GM12878 (cell line): ENCODE data around the gene ABHD2. TPM values are rescaled to one million over a fixed set of nuclear protein-coding genes. Genes with fewer than 3 reads are reported as not detected.

Experiments used
- BACH1 ChIP-seq: fragments of 450-650 bp; IDR thresholded peaks from 2 replicates; pipeline ENCODE4 v1.6.1; 2017; ENCODE audit warnings: mild to moderate bottlenecking, borderline replicate concordance
- BMI1 ChIP-seq: fragments of 450-650 bp; IDR thresholded peaks from 2 replicates; pipeline ENCODE4 v1.6.1; 2016; ENCODE audit warnings: mild to moderate bottlenecking, moderate library complexity, borderline replicate concordance
- CHD1 ChIP-seq: IDR thresholded peaks from 2 replicates; pipeline ENCODE4 v1.6.1; 2012; ENCODE audit warnings: low read depth, low read length, improper control_type of control experiment
- CHD4 ChIP-seq: fragments of 200-600 bp; sonication (generic); IDR thresholded peaks from 2 replicates; pipeline ENCODE4 v1.6.1; 2016; ENCODE audit warnings: mild to moderate bottlenecking
- CTCF ChIP-seq, 3 experiments: IDR thresholded peaks in 2 of 3; conservative IDR thresholded peaks in 1 of 3; 2 replicates each; pipeline ENCODE4 v1.5.1; 2011; ENCODE audit warnings: low read depth in 3 of 3, low read length in 3 of 3, mild to moderate bottlenecking in 3 of 3, control low read depth in 2 of 3, moderate library complexity in 2 of 3, inconsistent platforms in 1 of 3, mixed read lengths in 1 of 3; ENCODE audit not compliant: control insufficient read depth in 2 of 3, insufficient read depth in 1 of 3; ENCODE audit errors: extremely low read depth in 1 of 3
- E2F8 ChIP-seq: fragments of 450-650 bp; IDR thresholded peaks from 2 replicates; pipeline ENCODE4 v1.6.1; 2018; ENCODE audit warnings: mild to moderate bottlenecking, low read depth, moderate library complexity; ENCODE audit not compliant: partially characterized antibody
- FOXK2 ChIP-seq: fragments of 450-650 bp; IDR thresholded peaks from 2 replicates; pipeline ENCODE4 v1.6.1; 2017; ENCODE audit warnings: mild to moderate bottlenecking, moderate library complexity
- GABPA ChIP-seq: IDR thresholded peaks from 2 replicates; pipeline ENCODE4 v1.6.1; 2014; ENCODE audit warnings: antibody characterized with exemption, low read depth, mild to moderate bottlenecking, inconsistent platforms
- HCFC1 ChIP-seq: fragments of 150-350 bp; IDR thresholded peaks from 2 replicates; pipeline ENCODE4 v1.6.1; 2014; ENCODE audit warnings: low read length
- IKZF1 ChIP-seq: fragments of 450-650 bp; conservative IDR thresholded peaks from 2 replicates; pipeline ENCODE4 v1.6.1; 2017; ENCODE audit warnings: antibody characterized with exemption, mild to moderate bottlenecking
- KAT2A ChIP-seq: conservative IDR thresholded peaks from 2 replicates; pipeline ENCODE4 v1.6.1; 2011; ENCODE audit warnings: low read depth, low read length; ENCODE audit not compliant: control insufficient read depth
- MTA3 ChIP-seq: IDR thresholded peaks from 2 replicates; pipeline ENCODE4 v1.6.1; 2012; ENCODE audit warnings: low read length, inconsistent platforms, borderline replicate concordance
- NBN ChIP-seq: fragments of 450-650 bp; IDR thresholded peaks from 2 replicates; pipeline ENCODE4 v1.6.1; 2016
- NFXL1 ChIP-seq: fragments of 450-650 bp; IDR thresholded peaks from 2 replicates; pipeline ENCODE4 v1.6.1; 2017; ENCODE audit warnings: antibody characterized with exemption, mild to moderate bottlenecking, borderline replicate concordance
- NR2C1 ChIP-seq: fragments of 450-650 bp; IDR thresholded peaks from 2 replicates; pipeline ENCODE4 v1.6.1; 2017; ENCODE audit warnings: antibody characterized with exemption, mild to moderate bottlenecking, moderate library complexity
- PML ChIP-seq: IDR thresholded peaks from 2 replicates; pipeline ENCODE4 v1.6.1; 2012; ENCODE audit warnings: low read length, inconsistent platforms
- SMARCA5 ChIP-seq: fragments of 450-650 bp; IDR thresholded peaks from 2 replicates; pipeline ENCODE4 v1.6.1; 2017; ENCODE audit warnings: mild to moderate bottlenecking
- STAT1 ChIP-seq: fragments of 450-650 bp; conservative IDR thresholded peaks from 2 replicates; pipeline ENCODE4 v1.6.1; 2014; ENCODE audit warnings: antibody characterized with exemption, mild to moderate bottlenecking
- SUZ12 ChIP-seq: fragments of 200-600 bp; sonication (generic); IDR thresholded peaks from one replicate; pipeline ENCODE4 v1.6.1; 2018; ENCODE audit warnings: antibody characterized with exemption, mild to moderate bottlenecking; ENCODE audit not compliant: unreplicated experiment
- TCF7 ChIP-seq: IDR thresholded peaks from 2 replicates; pipeline ENCODE4 v1.6.1; 2014; ENCODE audit warnings: antibody characterized with exemption, borderline replicate concordance
- ZNF217 ChIP-seq: fragments of 450-650 bp; IDR thresholded peaks from 2 replicates; pipeline ENCODE4 v1.6.1; 2017; ENCODE audit warnings: antibody characterized with exemption, mild to moderate bottlenecking
- ZNF384 ChIP-seq: IDR thresholded peaks from 2 replicates; pipeline ENCODE4 v1.6.1; 2012; ENCODE audit warnings: low read depth, mild to moderate bottlenecking, low read length, improper control_type of control experiment, borderline replicate concordance
- ZNF592 ChIP-seq: fragments of 450-650 bp; IDR thresholded peaks from 2 replicates; pipeline ENCODE4 v1.6.1; 2017; ENCODE audit warnings: mild to moderate bottlenecking, moderate library complexity
- polyA plus RNA-seq, 11 experiments: library from polyadenylated mRNA; depleted of rRNA in 4 of 11; unstranded in 6 of 11; stranded (reverse) in 5 of 11; fragments of >200 nt; fragmentation: Nextera tagmentation in 4 of 11; fragmentation: Illumina TruSeq in 1 of 11; extraction: Ambion mirVana in 4 of 11; extraction: Trizol in 1 of 11; gene quantifications; 1 replicate in 1 of 11; 2 replicates in 10 of 11; pipeline versions ENCODE4 v1.2.1 to v1.2.3, GENCODE V29; 2011 to 2016; ENCODE audit warnings: inconsistent platforms in 2 of 11, missing spikeins in 2 of 11, low read depth in 1 of 11
- total RNA-seq, 4 experiments: library from RNA; depleted of rRNA in 3 of 4; stranded (reverse); fragments of >200 nt in 3 of 4; fragmentation: Illumina TruSeq in 1 of 4; extraction: Trizol in 1 of 4; gene quantifications; 2 replicates each; pipeline versions ENCODE4 v1.2.1 to v1.2.3, GENCODE V29; 2013 to 2021

The ABHD2 gene
- total and polyA plus RNA-seq, 10 of the 15 experiments (the other 5 are each of a cell fraction or from before 2014, with no cell fraction given), result 1.2 to 33.6 (median 20.4) TPM

GRCh38 chr15:89090791-89091626 is 2.8 kb downstream of the ABHD2 start (continued):
- no peak for TF ChIP-seq HCFC1
- TF ChIP-seq NBN, result peak; percentile 66; the same call in 1 of the 2 replicates
- peak; percentile 42; the same call in 1 of the 2 replicates for TF ChIP-seq MTA3
- 0 out of 6 replicates have a peak, but pooled peaks of 1 of the 3 experiments have one; percentile 13 for TF ChIP-seq CTCF (IDR thresholded peaks at IDR 0.05 in 2 of 3, conservative IDR thresholded peaks at IDR 0.05 in 1 of 3; ENCODE audit: control insufficient read depth in 2 of 3, extremely low read depth in 1 of 3, insufficient read depth in 1 of 3, low read depth in 3 of 3, low read length in 3 of 3)
- no peak for TF ChIP-seq CHD1
- TF ChIP-seq STAT1, result no peak
- no peak for TF ChIP-seq SMARCA5
- no peak for TF ChIP-seq TCF7
- no peak for TF ChIP-seq ZNF217
- no peak for TF ChIP-seq BMI1
- TF ChIP-seq PML, result no peak
- TF ChIP-seq IKZF1, result peak; percentile 62
- no peak for TF ChIP-seq SUZ12
- TF ChIP-seq NFXL1, result no peak
- TF ChIP-seq ZNF592, result no peak
- TF ChIP-seq CHD4, result no peak
- TF ChIP-seq FOXK2, result no peak
- TF ChIP-seq BACH1, result no peak
- no peak for TF ChIP-seq KAT2A
- TF ChIP-seq ZNF384, result no peak
- no peak for TF ChIP-seq NR2C1
- TF ChIP-seq GABPA, result no peak
- peak; percentile 19 for TF ChIP-seq E2F8
